HG02884 (cell line): ENCODE measurements around the gene ZNF362.
"Not testable (repeated sequence)": the region's sequence is repeated elsewhere in the genome, so short reads cannot be mapped to it uniquely, and the experiment has no call there.

Experiments used
- ATAC-seq: cut with Tn5 transposase; IDR thresholded peaks from one replicate; pipeline ENCODE4 v1.9.1; 2021; ENCODE audit warnings: mild to moderate bottlenecking, moderate library complexity; ENCODE audit not compliant: unreplicated experiment

The ZNF362 gene

GRCh38 chr1:33282791-33283190, 26.5 kb downstream of the ZNF362 start:
- ATAC-seq, result no peak

- no peak for ATAC-seq
Measured at GRCh38 chr1:33284049-33284448, 27.8 kb downstream of the ZNF362 start.

DNA sequence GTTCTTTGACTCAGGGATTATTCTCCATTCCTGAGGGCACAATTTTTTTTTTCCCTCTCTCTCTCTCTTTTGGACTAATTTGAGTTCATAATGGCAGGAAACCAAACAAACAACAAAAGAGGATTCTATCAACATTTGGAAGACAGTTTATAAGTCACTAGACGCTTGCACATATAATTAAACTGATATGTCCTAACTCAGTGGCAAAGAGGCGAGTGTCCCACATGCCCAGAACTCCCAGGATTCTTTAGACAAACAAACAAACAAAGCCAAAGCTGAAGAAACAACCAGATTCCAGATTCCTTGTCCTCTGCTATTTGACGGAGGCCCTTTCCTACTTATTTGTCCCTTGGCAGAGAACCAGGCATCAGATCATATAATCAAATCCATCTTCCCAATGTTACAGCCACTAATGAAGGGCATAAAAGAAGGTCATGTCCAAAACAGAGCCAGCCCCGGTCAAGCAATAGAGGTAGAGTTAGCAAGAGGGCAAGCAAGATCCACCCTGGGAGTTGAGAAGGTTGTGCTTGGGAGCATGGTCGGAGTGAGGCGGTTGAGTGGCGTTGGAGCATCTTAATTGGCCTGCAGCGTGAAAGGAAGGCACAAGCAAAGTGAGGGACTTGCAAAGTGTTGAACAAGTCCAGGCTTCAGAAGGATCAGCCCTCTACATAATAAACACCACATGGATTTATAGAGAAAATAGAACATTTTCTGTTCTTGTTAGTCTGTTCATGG, 30.3 kb downstream of the ZNF362 start:
- ATAC-seq, result no peak

- no peak for ATAC-seq
Measured at GRCh38 chr1:33287317-33287716, 31.0 kb downstream of the ZNF362 start.

DNA sequence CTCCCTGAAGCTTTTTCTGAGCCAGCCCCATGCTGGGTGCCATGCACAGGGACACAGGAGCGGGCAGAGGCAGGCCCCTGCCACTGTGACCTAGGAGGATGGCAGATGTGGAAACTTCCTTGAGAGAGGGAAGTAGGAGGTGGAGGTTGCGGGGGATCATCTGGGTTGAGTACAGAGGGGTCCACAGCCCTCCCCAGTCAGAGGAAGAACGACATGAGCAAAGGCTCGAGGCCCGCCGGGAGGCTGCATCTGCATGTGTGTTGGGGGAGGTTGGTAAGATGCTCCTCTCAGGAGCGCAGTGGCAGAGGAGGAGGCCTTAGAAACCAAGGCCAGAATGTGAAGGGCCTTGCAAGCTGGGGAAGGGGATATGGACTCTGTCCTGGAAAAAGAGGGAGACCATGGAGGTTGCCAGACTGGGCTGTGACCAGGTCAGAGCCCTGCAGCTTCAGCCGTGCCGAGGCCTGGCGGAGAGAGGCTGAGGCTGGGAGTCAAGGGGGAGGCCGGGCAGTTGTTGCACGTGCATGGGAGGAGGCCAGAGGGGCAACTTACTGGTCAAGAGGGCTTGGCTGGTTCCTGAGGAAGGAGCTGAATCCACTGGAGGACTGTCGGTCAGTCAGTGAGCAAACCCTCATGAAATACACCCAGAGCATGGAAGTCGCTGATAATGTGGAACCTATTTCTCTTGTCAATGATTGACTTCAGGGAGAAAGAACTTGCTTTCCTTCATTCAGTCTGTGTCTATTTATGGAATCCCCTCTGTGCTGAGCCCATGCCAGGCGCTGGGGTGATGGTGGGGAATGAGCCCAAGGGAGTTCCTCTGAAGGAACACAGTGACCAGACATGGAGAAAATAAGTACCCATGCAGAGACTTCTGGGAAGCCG, 32.9 kb downstream of the ZNF362 start:
- no peak for ATAC-seq

DNA sequence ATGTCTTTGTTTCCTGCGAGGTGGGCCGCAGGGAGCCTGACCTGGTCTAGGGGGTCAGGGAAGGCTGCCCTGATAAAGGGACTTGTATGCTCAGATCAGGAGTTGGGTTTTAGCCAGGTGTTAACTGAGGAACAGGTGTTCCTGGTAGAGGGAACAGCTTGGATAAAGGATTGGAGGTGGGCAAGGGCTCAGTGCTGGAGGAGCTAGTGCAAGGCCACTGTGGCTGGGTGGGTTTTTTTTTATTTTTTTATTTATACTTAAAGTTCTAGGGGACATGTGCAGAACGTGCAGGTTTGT, 33.5 kb downstream of the ZNF362 start:
- no peak for ATAC-seq

DNA sequence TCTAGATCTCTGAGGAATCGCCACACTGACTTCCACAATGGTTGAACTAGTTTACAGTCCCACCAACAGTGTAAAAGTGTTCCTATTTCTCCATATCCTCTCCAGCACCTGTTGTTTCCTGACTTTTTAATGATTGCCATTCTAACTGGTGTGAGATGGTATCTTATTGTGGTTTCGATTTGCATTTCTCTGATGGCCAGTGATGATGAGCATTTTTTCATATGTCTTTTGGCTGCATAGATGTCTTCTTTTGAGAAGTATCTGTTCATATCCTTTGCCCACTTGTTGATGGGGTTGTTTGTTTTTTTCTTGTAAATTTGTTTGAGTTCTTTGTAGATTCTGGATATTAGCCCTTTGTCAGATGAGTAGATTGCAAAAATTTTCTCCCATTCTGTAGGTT, 34.3 kb downstream of the ZNF362 start:
- ATAC-seq, result not testable (repeated sequence)

DNA sequence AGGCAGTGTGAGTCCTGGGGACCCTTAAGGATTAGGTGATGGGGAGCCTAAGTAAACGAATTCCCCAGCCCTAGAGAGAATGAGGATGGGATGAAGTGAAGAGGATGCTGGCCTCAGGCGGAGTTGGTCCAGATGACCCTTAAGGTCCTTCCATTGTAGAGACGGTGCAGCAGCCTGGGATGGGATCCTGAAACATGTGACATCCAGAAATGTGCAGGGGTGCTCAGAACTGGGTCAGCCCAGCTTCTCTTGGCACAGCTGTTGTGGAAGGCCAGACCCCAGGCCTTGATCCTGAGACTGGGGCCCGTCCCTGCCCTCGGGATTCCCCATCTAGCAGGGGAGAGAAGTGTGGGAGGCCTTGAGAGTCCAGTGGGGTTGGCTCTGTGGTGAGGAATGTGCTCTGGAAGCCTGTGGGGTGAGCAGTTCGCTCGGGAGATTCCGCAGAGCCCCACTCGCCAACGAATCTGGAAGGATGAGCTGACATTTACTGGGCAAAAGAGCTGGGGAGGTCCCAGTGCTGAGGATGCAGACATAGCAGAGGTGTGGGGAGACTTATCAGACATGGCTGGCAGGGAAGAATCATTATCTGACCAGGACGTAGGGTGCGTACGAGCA, 36.5 kb downstream of the ZNF362 start:
- ATAC-seq, result no peak

DNA sequence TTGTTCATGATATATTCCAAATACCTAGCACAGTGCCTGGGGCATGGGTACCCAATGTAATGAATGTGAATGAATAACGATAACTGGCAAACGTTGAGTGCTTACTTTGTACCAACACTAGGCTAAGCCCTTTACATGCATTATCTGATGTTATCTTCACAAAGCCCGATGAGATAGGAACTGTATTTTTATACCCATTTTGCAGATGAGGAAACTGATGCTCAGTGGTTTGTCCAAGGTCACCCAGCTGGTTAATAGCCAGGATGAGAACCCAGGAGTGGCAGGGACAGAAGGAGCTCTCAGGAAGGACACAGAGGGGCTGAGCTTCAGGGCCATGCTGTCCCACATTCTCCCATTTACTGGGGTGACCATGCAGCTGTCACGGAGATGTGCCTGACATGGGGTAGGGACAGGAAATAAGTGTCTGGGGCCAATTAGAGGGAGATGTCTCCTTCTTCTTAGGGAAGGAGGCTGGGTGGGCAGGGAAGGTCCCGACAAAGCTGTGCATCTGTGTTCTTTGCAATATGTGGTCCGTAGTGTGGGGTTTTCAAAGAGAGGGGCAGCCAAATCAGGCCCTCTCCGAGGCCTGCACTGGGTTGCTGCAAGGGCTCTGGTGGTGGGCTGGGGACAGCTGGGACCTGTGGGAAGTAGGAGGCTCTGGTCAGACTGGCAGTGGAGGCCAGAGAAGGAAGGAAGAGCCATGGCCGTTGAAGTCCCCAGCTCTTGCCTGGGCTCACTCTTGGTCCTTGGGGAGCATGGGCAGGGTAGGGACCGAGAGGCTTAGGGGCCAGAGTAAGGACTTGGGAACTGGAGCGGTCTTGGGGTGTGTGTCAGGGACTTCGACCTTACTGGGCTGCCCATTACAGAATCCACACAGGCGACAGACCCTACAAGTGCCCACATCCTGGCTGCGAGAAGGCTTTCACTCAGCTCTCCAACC, 38.0 kb downstream of the ZNF362 start:
- no peak for ATAC-seq

- ATAC-seq, result no peak
Measured at GRCh38 chr1:33295023-33295422, 38.7 kb downstream of the ZNF362 start.

- no peak for ATAC-seq
Measured at GRCh38 chr1:33295450-33296081, 39.3 kb downstream of the ZNF362 start.

- no peak for ATAC-seq
Measured at GRCh38 chr1:33296082-33296458, 39.8 kb downstream of the ZNF362 start.

GRCh38 chr1:33296824-33297223, 40.5 kb downstream of the ZNF362 start:
- ATAC-seq, result no peak

- ATAC-seq, result no peak
Measured at GRCh38 chr1:33297911-33298622, 41.8 kb downstream of the ZNF362 start.

DNA sequence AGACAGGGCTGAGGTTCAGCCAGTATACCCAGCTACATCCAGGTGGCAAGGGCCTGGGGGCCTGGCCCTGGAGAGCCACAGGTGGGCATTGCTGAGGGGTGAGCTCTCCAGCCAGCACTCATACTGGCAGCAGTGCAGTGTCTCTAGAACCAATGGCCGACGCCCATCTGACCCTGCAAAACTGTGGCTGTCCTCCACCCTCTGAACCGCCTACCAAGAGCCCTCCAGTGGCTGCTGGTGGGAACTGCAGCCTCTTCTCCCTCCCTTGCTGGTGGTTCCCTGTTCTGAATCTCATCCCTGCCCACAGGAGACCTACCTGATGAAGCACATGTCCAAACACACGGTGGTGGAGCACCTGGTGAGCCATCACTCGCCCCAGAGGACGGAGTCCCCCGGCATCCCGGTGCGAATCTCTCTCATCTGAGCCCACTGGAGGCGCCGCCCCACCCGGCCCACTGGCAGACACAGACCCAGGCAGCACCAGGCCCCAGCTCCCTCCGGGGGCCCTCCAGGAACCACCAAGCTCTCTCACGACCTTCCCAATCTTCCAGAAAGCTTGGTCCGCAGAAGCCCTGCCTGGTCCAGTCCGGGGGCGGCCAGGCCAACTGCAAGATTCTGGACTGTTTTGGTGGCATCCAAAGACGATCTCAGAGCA, 42.5 kb downstream of the ZNF362 start:
- no peak for ATAC-seq

- ATAC-seq, result no peak
Measured at GRCh38 chr1:33299461-33300155, 43.3 kb downstream of the ZNF362 start.

- no peak for ATAC-seq
Measured at GRCh38 chr1:33300673-33301072, 44.4 kb downstream of the ZNF362 start.

- ATAC-seq, result no peak
Measured at GRCh38 chr1:33301273-33301984, 45.1 kb downstream of the ZNF362 start.
